ENCODE data around the gene EPM2AIP1. TPM values are rescaled to one million over a fixed set of nuclear protein-coding genes. Genes with fewer than 3 reads are reported as not detected.
"Not testable (repeated sequence)": the region's sequence is repeated elsewhere in the genome, so short reads cannot be mapped to it uniquely, and the experiment has no call there.

EPM2AIP1 gene
- 13.9 and 15.1 TPM in 2 replicates for total RNA-seq
- polyA plus RNA-seq, result 4.5 and 5.4 TPM in 2 replicates
- polyA plus RNA-seq (2011; cell fraction: cytosol; rRNA removed), result 3.2 and 3.8 TPM in 2 replicates
- polyA plus RNA-seq (2011; cell fraction: nucleus; rRNA removed), result 7.8 and 13.7 TPM in 2 replicates
- polyA plus RNA-seq (2012), result 5.9 and 8.0 TPM in 2 replicates
- 14.0 and 18.3 TPM in 2 replicates for polyA minus RNA-seq
- polyA minus RNA-seq (2011; cell fraction: cytosol; rRNA and poly(A)+ RNA removed), result 7.6 TPM
- polyA minus RNA-seq (2011; cell fraction: nucleus; rRNA and poly(A)+ RNA removed), result 16.1 and 22.5 TPM in 2 replicates
- percentile 96 among the genes with signal in this experiment for Bru-seq, nascent RNA
- percentile 84 among the genes with signal in this experiment for BruChase-seq, experiment 1, labeled RNA remaining after a 6-hour chase
- BruChase-seq, experiment 2, labeled RNA remaining after a 2-hour chase, result percentile 95 among the genes with signal in this experiment
- long read RNA-seq, full-length matches to known transcripts, result 23 of 24 reads
- long read RNA-seq, partial matches to known transcripts, result 0 of 24 reads
- long read RNA-seq, other reads (novel, unspliced or antisense), result 1 of 24 reads

GRCh38 chr3:36992806-36993325 lies at the start of gene EPM2AIP1:
TSS of gene EPM2AIP1 (minus strand) at chr3:36993131. CDS start at chr3:36993077, 54 bp downstream.
- Histone ChIP-seq H3K27ac (ENCODE audit: insufficient read depth, low read depth, low read length) (peak within 1 kb of the TSS; percentile 97), H2AFZ (ENCODE audit: low read depth, low read length) (peak within 1 kb of the TSS; percentile 77), H3K9ac (replicated peaks; ENCODE audit: extremely low read depth, insufficient read depth, low read length) (peak within 1 kb of the TSS; percentile 95), H3K9me3 (replicated peaks; ENCODE audit: control insufficient read depth, insufficient read depth, low read length) (no peaks in the 10 kb centered on the region), H3K4me2 (ENCODE audit: insufficient read depth, low read length) (peak within 1 kb of the TSS; percentile 97), H3K9me1 (replicated peaks; ENCODE audit: control insufficient read depth, extremely low read depth, insufficient read depth, low read length) (no peaks in the 10 kb centered on the region), H3K79me2 (ENCODE audit: control insufficient read depth, insufficient read depth, low read length) (peaks cover 46% of the 10 kb centered on the region), H3K4me3 (replicated peaks in 1 of 3; ENCODE audit: insufficient read depth in 1 of 3, low read depth in 1 of 3, low read length in 3 of 3) (peak within 1 kb of the TSS; percentile 32 to 89 (median 76)), H3K27me3 (ENCODE audit: control insufficient read depth in 2 of 2, insufficient read depth in 2 of 2, low read length in 2 of 2) (no peaks in the 10 kb centered on the region), H4K20me1 (replicated peaks; ENCODE audit: control insufficient read depth, extremely low read depth, insufficient read depth, low read length) (peaks cover 2% of the 10 kb centered on the region), H3K4me1 (ENCODE audit: control insufficient read depth, extremely low read depth, insufficient read depth, low read length) (peaks cover 49% of the 10 kb centered on the region), H3K36me3 (ENCODE audit: control insufficient read depth in 2 of 2, extremely low read depth in 1 of 2, insufficient read depth in 2 of 2, low read length in 2 of 2) (peaks cover 0 to 2% of the 10 kb centered on the region in 2 experiments)
- DNase-seq (ENCODE audit: low read depth, low spot score), result no peak
- POLR2A ChIA-PET, result interaction anchor here (0.8 kb wide), 2 partner anchors 190 to 251 kb away, joined by 3 to 4 read pairs; no protein-coding TSS in a partner anchor
- dilution Hi-C loops (cut with MboI; ENCODE audit: extremely low pct_ligation_motif_present, low sequenced_read_pairs) (no loop called here), intact Hi-C loops (cut with micrococcal nuclease) (loop anchor here (1.0 to 5.0 kb wide), 4 partner anchors 48 to 959 kb away; partner anchors contain the start of gene TRANK1)
- peak; percentile 69 for TF ChIP-seq POLR2A (IDR thresholded peaks at IDR 0.05; ENCODE audit: low read depth, low read length)
- no peak for TF ChIP-seq EZH2 (IDR thresholded peaks at IDR 0.05; ENCODE audit: borderline replicate concordance, low read depth, low read length, severe bottlenecking)
- peak; percentile 61 for TF ChIP-seq POLR2AphosphoS5 (IDR thresholded peaks at IDR 0.05; ENCODE audit: insufficient read depth, low read depth, low read length)
- TF ChIP-seq, protein P1, sequence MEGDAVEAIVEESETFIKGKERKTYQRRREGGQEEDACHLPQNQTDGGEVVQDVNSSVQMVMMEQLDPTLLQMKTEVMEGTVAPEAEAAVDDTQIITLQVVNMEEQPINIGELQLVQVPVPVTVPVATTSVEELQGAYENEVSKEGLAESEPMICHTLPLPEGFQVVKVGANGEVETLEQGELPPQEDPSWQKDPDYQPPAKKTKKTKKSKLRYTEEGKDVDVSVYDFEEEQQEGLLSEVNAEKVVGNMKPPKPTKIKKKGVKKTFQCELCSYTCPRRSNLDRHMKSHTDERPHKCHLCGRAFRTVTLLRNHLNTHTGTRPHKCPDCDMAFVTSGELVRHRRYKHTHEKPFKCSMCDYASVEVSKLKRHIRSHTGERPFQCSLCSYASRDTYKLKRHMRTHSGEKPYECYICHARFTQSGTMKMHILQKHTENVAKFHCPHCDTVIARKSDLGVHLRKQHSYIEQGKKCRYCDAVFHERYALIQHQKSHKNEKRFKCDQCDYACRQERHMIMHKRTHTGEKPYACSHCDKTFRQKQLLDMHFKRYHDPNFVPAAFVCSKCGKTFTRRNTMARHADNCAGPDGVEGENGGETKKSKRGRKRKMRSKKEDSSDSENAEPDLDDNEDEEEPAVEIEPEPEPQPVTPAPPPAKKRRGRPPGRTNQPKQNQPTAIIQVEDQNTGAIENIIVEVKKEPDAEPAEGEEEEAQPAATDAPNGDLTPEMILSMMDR (IDR thresholded peaks at IDR 0.05; ENCODE audit: extremely low read depth in 1 of 2, insufficient read depth in 1 of 2, low read depth in 1 of 2, low read length in 2 of 2), result peak in 1 of 2 donors; percentile 40
- no peak for TF ChIP-seq FOS (IDR thresholded peaks at IDR 0.05; ENCODE audit: borderline replicate concordance, insufficient read depth, low read length)
- CTCF ChIA-PET, result interaction anchor here (0.7 to 1.7 kb wide), 6 partner anchors 23 to 221 kb away, joined by 3 to 15 read pairs (median 4); no protein-coding TSS in a partner anchor
- FAIRE-seq, result no peak
- BruUV-seq (replicated peaks), result no TSS peak

DNA sequence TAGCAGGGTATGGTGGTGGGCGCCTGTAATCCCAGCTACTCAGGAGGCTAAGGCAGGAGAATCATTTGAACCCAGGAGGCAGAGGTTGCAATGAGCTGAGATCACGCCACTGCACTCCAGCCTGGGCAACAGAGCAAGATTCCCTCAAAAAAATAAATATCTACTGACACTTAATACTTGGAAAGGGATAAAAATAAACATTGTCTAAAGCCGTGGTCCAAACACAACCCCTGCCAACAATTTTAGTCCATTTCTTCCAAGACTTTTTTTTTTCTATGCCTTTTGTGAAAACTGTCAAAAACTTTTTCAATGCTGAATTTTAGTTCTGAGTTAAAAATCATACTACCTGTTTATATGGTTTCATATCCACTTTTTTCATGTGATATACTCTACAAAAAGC lies 49.8 kb upstream of the EPM2AIP1 start:
- FAIRE-seq; BruUV-seq (replicated peaks); dilution Hi-C loops (cut with MboI; ENCODE audit: extremely low pct_ligation_motif_present, low sequenced_read_pairs); H3K9ac ChIP-seq (replicated peaks; ENCODE audit: extremely low read depth, insufficient read depth, low read length); H3K4me2 ChIP-seq (ENCODE audit: insufficient read depth, low read length); H3K4me3 ChIP-seq (replicated peaks in 1 of 3; ENCODE audit: insufficient read depth in 1 of 3, low read depth in 1 of 3, low read length in 3 of 3); H3K9me3 ChIP-seq (replicated peaks; ENCODE audit: control insufficient read depth, insufficient read depth, low read length); DNase-seq (ENCODE audit: low read depth, low spot score); CTCF ChIA-PET; H3K9me1 ChIP-seq (replicated peaks; ENCODE audit: control insufficient read depth, extremely low read depth, insufficient read depth, low read length); H4K20me1 ChIP-seq (replicated peaks; ENCODE audit: control insufficient read depth, extremely low read depth, insufficient read depth, low read length); H3K36me3 ChIP-seq (ENCODE audit: control insufficient read depth in 2 of 2, extremely low read depth in 1 of 2, insufficient read depth in 2 of 2, low read length in 2 of 2); H3K27me3 ChIP-seq (ENCODE audit: control insufficient read depth in 2 of 2, insufficient read depth in 2 of 2, low read length in 2 of 2); H3K27ac ChIP-seq (ENCODE audit: insufficient read depth, low read depth, low read length); H2AFZ ChIP-seq (ENCODE audit: low read depth, low read length); H3K4me1 ChIP-seq (ENCODE audit: control insufficient read depth, extremely low read depth, insufficient read depth, low read length); H3K79me2 ChIP-seq (ENCODE audit: control insufficient read depth, insufficient read depth, low read length); intact Hi-C loops (cut with micrococcal nuclease): not testable (repeated sequence)
- POLR2A ChIA-PET, result interaction anchor here (0.6 kb wide), 1 partner anchor 119 kb away, joined by 3 read pairs; no protein-coding TSS in a partner anchor
